Smooth muscle cell (in vitro differentiated cells): ENCODE results near the gene AGL. TPM values are rescaled to one million over a fixed set of nuclear protein-coding genes. Genes with fewer than 3 reads are reported as not detected.
"Not testable (repeated sequence)": the region's sequence is repeated elsewhere in the genome, so short reads cannot be mapped to it uniquely, and the experiment has no call there.

Experiments
- DNase-seq: peaks from one replicate; lab custom pipeline; 2025; ENCODE audit not compliant: unreplicated experiment; lab: John Stamatoyannopoulos, UW
- H2AFZ ChIP-seq: fragments of 200-600 bp; sonication (generic); 2 replicates; pipeline ENCODE4 v1.6.0; 2016; ENCODE audit warnings: antibody characterized with exemption, low read depth, mild to moderate bottlenecking
- H3F3A ChIP-seq: fragments of 200-600 bp; sonication (generic); 2 replicates; pipeline ENCODE4 v1.6.0; 2017; ENCODE audit warnings: antibody characterized with exemption, low read depth
- H3K27ac ChIP-seq: fragments of 200-600 bp; sonication (generic); 2 replicates; pipeline ENCODE4 v1.5.1; 2016; ENCODE audit warnings: low read depth, mild to moderate bottlenecking
- H3K27me3 ChIP-seq: fragments of 200-600 bp; sonication (generic); 2 replicates; pipeline ENCODE4 v1.6.1; 2016; ENCODE audit warnings: low read depth, mild to moderate bottlenecking
- H3K36me3 ChIP-seq: fragments of 200-600 bp; sonication (generic); 2 replicates; pipeline ENCODE4 v1.5.1; 2016; ENCODE audit warnings: low read depth
- H3K4me1 ChIP-seq: fragments of 200-600 bp; sonication (generic); 2 replicates; pipeline ENCODE4 v1.5.1; 2016; ENCODE audit warnings: low read depth
- H3K4me2 ChIP-seq: fragments of 200-600 bp; sonication (generic); 2 replicates; pipeline ENCODE4 v1.6.0; 2016; ENCODE audit warnings: mild to moderate bottlenecking
- H3K4me3 ChIP-seq: fragments of 200-600 bp; sonication (generic); 2 replicates; pipeline ENCODE4 v1.5.1; 2016; ENCODE audit warnings: mild to moderate bottlenecking
- H3K79me2 ChIP-seq: fragments of 200-600 bp; sonication (generic); 2 replicates; pipeline ENCODE4 v1.6.0; 2016; ENCODE audit warnings: low read depth, mild to moderate bottlenecking
- H3K9ac ChIP-seq: fragments of 200-600 bp; sonication (generic); 2 replicates; pipeline ENCODE4 v1.6.0; 2016; ENCODE audit warnings: low read depth
- H3K9me3 ChIP-seq: fragments of 200-600 bp; sonication (generic); replicated peaks from 2 replicates; pipeline ENCODE4 v1.5.1; 2016; ENCODE audit warnings: low read depth
- H4K20me1 ChIP-seq: fragments of 200-600 bp; sonication (generic); 2 replicates; pipeline ENCODE4 v1.6.0; 2016; ENCODE audit warnings: low read depth
- WGBS: methylation state at CpG from one replicate; pipeline ENCODE4 v1.1.7; 2016; ENCODE audit warnings: low lambda C conversion rate; 5-methylcytosine and 5-hydroxymethylcytosine counted together
- polyA plus RNA-seq: library from polyadenylated mRNA; unstranded; fragments of >200 nt; fragmentation: Nextera tagmentation; extraction: Ambion mirVana; gene quantifications from 2 replicates; pipeline ENCODE4 v1.2.1, GENCODE V29; 2016
- total RNA-seq: library from RNA; depleted of rRNA; stranded (reverse); fragments of >200 nt; gene quantifications from 2 replicates; pipeline ENCODE4 v1.2.3, GENCODE V29; 2014
- TF ChIP-seq, protein P1 (sequence below): fragments of 200-600 bp; sonication (generic); IDR thresholded peaks from 2 replicates; pipeline ENCODE4 v1.5.1; 2017; ENCODE audit warnings: borderline replicate concordance, mild to moderate bottlenecking, antibody characterized with exemption; ENCODE audit not compliant: insufficient read depth, poor library complexity, severe bottlenecking

AGL gene
- total and polyA plus RNA-seq, 2 experiments from 2014 or later = 5.1 to 18.3 TPM

GRCh38 chr1:99887890-99888289 is 37.7 kb downstream of the AGL start:
- no peak overlapping the region for H3K27ac ChIP-seq
- H3K4me2 ChIP-seq = no peak overlapping the region
- H3K4me3 ChIP-seq = no peak overlapping the region
- no peaks in the 10 kb centered on the region for H4K20me1 ChIP-seq
- no peaks in the 10 kb centered on the region for H3F3A ChIP-seq
- TF ChIP-seq, protein P1, sequence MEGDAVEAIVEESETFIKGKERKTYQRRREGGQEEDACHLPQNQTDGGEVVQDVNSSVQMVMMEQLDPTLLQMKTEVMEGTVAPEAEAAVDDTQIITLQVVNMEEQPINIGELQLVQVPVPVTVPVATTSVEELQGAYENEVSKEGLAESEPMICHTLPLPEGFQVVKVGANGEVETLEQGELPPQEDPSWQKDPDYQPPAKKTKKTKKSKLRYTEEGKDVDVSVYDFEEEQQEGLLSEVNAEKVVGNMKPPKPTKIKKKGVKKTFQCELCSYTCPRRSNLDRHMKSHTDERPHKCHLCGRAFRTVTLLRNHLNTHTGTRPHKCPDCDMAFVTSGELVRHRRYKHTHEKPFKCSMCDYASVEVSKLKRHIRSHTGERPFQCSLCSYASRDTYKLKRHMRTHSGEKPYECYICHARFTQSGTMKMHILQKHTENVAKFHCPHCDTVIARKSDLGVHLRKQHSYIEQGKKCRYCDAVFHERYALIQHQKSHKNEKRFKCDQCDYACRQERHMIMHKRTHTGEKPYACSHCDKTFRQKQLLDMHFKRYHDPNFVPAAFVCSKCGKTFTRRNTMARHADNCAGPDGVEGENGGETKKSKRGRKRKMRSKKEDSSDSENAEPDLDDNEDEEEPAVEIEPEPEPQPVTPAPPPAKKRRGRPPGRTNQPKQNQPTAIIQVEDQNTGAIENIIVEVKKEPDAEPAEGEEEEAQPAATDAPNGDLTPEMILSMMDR = no peak
- H3K9me3 ChIP-seq = no peaks in the 10 kb centered on the region
- H3K27me3 ChIP-seq = no peaks in the 10 kb centered on the region
- peaks cover 11% of the 10 kb centered on the region for H3K36me3 ChIP-seq
- no peaks in the 10 kb centered on the region for H3K4me1 ChIP-seq
- DNase-seq = no peak
- H2AFZ ChIP-seq = no peak overlapping the region
- 94% methylated on average over 2 of the region's 2 CpGs for WGBS
- no peak overlapping the region for H3K9ac ChIP-seq
- no peaks in the 10 kb centered on the region for H3K79me2 ChIP-seq

- TF ChIP-seq, protein P1 = no peak
- H3K9ac ChIP-seq = no peak overlapping the region
- no peaks in the 10 kb centered on the region for H3K27me3 ChIP-seq
- no peaks in the 10 kb centered on the region for H3K4me1 ChIP-seq
- no peak for DNase-seq
- no peak overlapping the region for H3K4me3 ChIP-seq
- 89% methylated on average over 1 of the region's 1 CpG for WGBS
- H3K4me2 ChIP-seq = no peak overlapping the region
- H3K79me2 ChIP-seq = no peaks in the 10 kb centered on the region
- H3F3A ChIP-seq = no peaks in the 10 kb centered on the region
- H2AFZ ChIP-seq = no peak overlapping the region
- peaks cover under 1% of the 10 kb centered on the region for H3K36me3 ChIP-seq
- H4K20me1 ChIP-seq = no peaks in the 10 kb centered on the region
- H3K27ac ChIP-seq = no peak overlapping the region
- H3K9me3 ChIP-seq = no peaks in the 10 kb centered on the region
These were observed 41.8 kb downstream of the AGL start for GRCh38 chr1:99891997-99892396.

- H3K27ac ChIP-seq, DNase-seq, H3K4me2 ChIP-seq, H3K79me2 ChIP-seq, H3K9ac ChIP-seq, H3K36me3 ChIP-seq, H3K4me3 ChIP-seq, H3K4me1 ChIP-seq, H3K27me3 ChIP-seq, H3F3A ChIP-seq, H3K9me3 ChIP-seq, H2AFZ ChIP-seq, H4K20me1 ChIP-seq: not testable (repeated sequence)
- 96% methylated on average over 4 of the region's 4 CpGs for WGBS
These were observed 53.1 kb downstream of the AGL start for GRCh38 chr1:99903278-99903677.

DNA sequence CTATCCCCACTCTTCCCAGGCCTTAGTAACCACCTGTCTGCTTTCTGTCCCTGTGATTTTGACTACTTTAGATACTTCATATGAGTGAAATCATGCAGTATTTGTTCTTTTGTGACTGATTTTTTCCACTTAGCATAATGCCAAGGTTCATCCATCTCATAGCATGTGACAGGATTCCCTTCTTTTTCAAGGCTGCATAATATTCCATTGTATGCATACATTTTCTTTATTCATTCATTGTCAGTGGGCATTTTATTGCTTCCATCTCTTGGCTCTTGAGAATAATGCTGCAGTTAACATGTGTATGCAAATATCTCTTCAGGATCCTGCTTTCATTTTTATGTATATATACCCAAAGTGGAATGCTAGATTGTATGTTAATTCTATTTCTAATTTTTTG is 56.4 kb downstream of the AGL start:
- Histone ChIP-seq H3K9ac (no peak overlapping the region), H3F3A (no peaks in the 10 kb centered on the region), H3K4me1 (no peaks in the 10 kb centered on the region), H4K20me1 (no peaks in the 10 kb centered on the region), H3K27me3 (no peaks in the 10 kb centered on the region), H3K36me3 (peaks cover 8% of the 10 kb centered on the region), H3K4me2 (no peak overlapping the region), H3K9me3 (peaks cover 3% of the 10 kb centered on the region), H3K79me2 (no peaks in the 10 kb centered on the region), H2AFZ (no peak overlapping the region), H3K4me3 (no peak overlapping the region), H3K27ac (no peak overlapping the region)
- DNase-seq = no peak
- TF ChIP-seq, protein P1 = no peak
